Cerebellar nuclear complex (tissue), 1 donor: Measurements from ENCODE around the gene LRRFIP2.

ENCODE experiments used
- DNase-seq, 2 experiments: peaks; one replicate each; lab custom pipeline; 2025; lab: John Stamatoyannopoulos, UW

Gene LRRFIP2

GRCh38 chr3:37025561-37026335, 148.6 kb downstream of the LRRFIP2 start:
- no peak for DNase-seq

- DNase-seq: no peak
Observed at GRCh38 chr3:37024820-37025405, 149.5 kb downstream of the LRRFIP2 start.

- no peak for DNase-seq
Observed at GRCh38 chr3:37024092-37024491, 150.3 kb downstream of the LRRFIP2 start.

GRCh38 chr3:37017683-37018082, 156.7 kb downstream of the LRRFIP2 start:
- DNase-seq: no peak

GRCh38 chr3:37016903-37017302, 157.5 kb downstream of the LRRFIP2 start:
- no peak for DNase-seq

GRCh38 chr3:37015642-37016041, 158.7 kb downstream of the LRRFIP2 start:
- DNase-seq: no peak

GRCh38 chr3:37014620-37015019, 159.8 kb downstream of the LRRFIP2 start:
- no peak for DNase-seq
